ENCODE data around the gene C10orf88. TPM values are rescaled to one million over a fixed set of nuclear protein-coding genes. Genes with fewer than 3 reads are reported as not detected.

C10orf88 gene
- polyA plus RNA-seq, 3 donors = 2.2 to 2.9 (median 2.7) TPM

DNA sequence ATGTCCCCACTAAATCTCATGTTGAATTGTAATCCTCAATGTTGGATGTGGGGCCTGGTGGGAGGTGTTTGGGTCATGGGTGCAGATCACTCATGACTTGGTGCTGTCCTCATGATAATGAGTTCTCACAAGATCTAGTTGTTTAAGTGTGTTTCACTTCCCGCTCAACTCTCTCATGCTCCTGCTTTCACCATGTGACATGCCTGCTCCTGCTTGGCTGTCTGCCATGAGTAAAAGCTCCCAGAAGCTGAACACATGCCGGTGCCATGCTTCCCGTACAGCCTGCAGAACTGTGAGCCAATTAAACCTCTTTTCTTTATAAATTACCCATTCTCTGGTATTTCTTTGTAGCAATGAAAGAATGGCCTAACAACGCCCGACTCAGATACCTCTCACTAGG is 20.0 kb upstream of the C10orf88 start:
- Histone ChIP-seq H3K36me3 (replicated peaks in 1 of 2; ENCODE audit: control insufficient read depth in 1 of 2, insufficient read depth in 2 of 2, low read length in 2 of 2) (no peaks in the 10 kb centered on the region), H3K4me2 (replicated peaks; ENCODE audit: extremely low read depth, low read length, poor library complexity, severe bottlenecking) (no peak overlapping the region), H4K20me1 (ENCODE audit: insufficient read depth, low read length) (no peaks in the 10 kb centered on the region), H3K4me1 (ENCODE audit: control insufficient read depth in 1 of 2, insufficient read depth in 2 of 2, low read length in 2 of 2) (no peaks in the 10 kb centered on the region), H3K79me2 (ENCODE audit: insufficient read depth, low read length) (no peaks in the 10 kb centered on the region), H2AFZ (ENCODE audit: insufficient read depth, low read depth, low read length, poor library complexity, severe bottlenecking) (no peak overlapping the region), H3K27ac (ENCODE audit: low read depth in 1 of 2, low read length in 2 of 2) (no peak overlapping the region), H3K9me3 (replicated peaks in 1 of 2; ENCODE audit: control insufficient read depth in 1 of 2, insufficient read depth in 1 of 2, low read length in 2 of 2) (no peaks in the 10 kb centered on the region), H3K4me3 (replicated peaks in 1 of 3; ENCODE audit: low read depth in 2 of 3, low read length in 3 of 3) (no peak overlapping the region), H3K9ac (ENCODE audit: insufficient read depth, low read length, poor library complexity, severe bottlenecking) (no peak overlapping the region), H3K27me3 (ENCODE audit: control insufficient read depth in 2 of 2, insufficient read depth in 2 of 2, low read length in 2 of 2) (peaks cover 3 to 6% of the 10 kb centered on the region in 2 donors)
- DNase-seq = no peak
- Mint-ChIP-seq H3K27me3 (ENCODE audit: low read depth in 3 of 3) (peaks cover 1 to 14% (median 6%) of the 10 kb centered on the region in 3 donors), H3K27ac (no peak overlapping the region), H3K4me3 (no peak overlapping the region), H3K4me1 (peaks cover 6% of the 10 kb centered on the region), H3K36me3 (no peaks in the 10 kb centered on the region), H3K9me3 (peaks cover 0 to 4% (median 0%) of the 10 kb centered on the region in 7 donors)
- WGBS (ENCODE audit: insufficient coverage) = 88% methylated on average over 1 of the region's 5 CpGs
- TF ChIP-seq, protein P1, sequence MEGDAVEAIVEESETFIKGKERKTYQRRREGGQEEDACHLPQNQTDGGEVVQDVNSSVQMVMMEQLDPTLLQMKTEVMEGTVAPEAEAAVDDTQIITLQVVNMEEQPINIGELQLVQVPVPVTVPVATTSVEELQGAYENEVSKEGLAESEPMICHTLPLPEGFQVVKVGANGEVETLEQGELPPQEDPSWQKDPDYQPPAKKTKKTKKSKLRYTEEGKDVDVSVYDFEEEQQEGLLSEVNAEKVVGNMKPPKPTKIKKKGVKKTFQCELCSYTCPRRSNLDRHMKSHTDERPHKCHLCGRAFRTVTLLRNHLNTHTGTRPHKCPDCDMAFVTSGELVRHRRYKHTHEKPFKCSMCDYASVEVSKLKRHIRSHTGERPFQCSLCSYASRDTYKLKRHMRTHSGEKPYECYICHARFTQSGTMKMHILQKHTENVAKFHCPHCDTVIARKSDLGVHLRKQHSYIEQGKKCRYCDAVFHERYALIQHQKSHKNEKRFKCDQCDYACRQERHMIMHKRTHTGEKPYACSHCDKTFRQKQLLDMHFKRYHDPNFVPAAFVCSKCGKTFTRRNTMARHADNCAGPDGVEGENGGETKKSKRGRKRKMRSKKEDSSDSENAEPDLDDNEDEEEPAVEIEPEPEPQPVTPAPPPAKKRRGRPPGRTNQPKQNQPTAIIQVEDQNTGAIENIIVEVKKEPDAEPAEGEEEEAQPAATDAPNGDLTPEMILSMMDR (IDR thresholded peaks at IDR 0.05) = no peak
- intact Hi-C loops (cut with micrococcal nuclease) = no loop called here

DNA sequence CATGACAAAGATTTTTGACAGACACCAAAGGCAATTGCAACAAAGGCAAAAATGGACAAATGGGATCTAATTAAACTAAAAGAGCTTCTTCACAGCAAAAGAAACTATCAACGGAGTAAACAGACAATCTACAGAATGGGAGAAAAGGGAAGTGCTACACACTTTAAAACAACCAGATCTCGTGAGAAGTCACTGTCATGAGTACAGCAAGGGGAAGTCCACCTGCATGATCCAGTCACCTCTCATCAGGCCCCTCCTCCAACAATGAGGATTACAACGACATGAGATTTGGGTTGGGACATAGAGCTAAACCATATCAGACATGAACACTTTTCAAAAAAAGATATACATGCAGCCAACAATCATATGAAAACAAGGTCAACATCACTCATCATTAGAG is 14.7 kb upstream of the C10orf88 start:
- no peak overlapping the region for H3K27ac ChIP-seq (ENCODE audit: low read depth in 1 of 2, low read length in 2 of 2)
- H3K27me3 Mint-ChIP-seq (ENCODE audit: low read depth in 3 of 3) = peaks cover 1 to 18% (median 3%) of the 10 kb centered on the region in 3 donors

More for the DNA sequence above, 14.7 kb upstream of the C10orf88 start:
- no peaks in the 10 kb centered on the region for H3K36me3 ChIP-seq (replicated peaks in 1 of 2; ENCODE audit: control insufficient read depth in 1 of 2, insufficient read depth in 2 of 2, low read length in 2 of 2)
- no peaks in the 10 kb centered on the region for H3K36me3 Mint-ChIP-seq
- H4K20me1 ChIP-seq (ENCODE audit: insufficient read depth, low read length) = no peaks in the 10 kb centered on the region
- H3K4me3 ChIP-seq (replicated peaks in 1 of 3; ENCODE audit: low read depth in 2 of 3, low read length in 3 of 3) = no peak overlapping the region
- H2AFZ ChIP-seq (ENCODE audit: insufficient read depth, low read depth, low read length, poor library complexity, severe bottlenecking) = no peak overlapping the region
- H3K4me3 Mint-ChIP-seq = no peak overlapping the region
- H3K9me3 ChIP-seq (replicated peaks in 1 of 2; ENCODE audit: control insufficient read depth in 1 of 2, insufficient read depth in 1 of 2, low read length in 2 of 2) = peaks cover 11 to 14% of the 10 kb centered on the region in 2 donors
- no CpG with 5 or more reads among the region's 3 CpGs for WGBS (ENCODE audit: insufficient coverage)
- H3K4me2 ChIP-seq (replicated peaks; ENCODE audit: extremely low read depth, low read length, poor library complexity, severe bottlenecking) = no peak overlapping the region
- DNase-seq = peak in 1 of 3 donors; percentile 33
- no peak overlapping the region for H3K9ac ChIP-seq (ENCODE audit: insufficient read depth, low read length, poor library complexity, severe bottlenecking)
- H3K9me3 Mint-ChIP-seq = peaks cover 11 to 35% (median 23%) of the 10 kb centered on the region in 7 donors
- no peaks in the 10 kb centered on the region for H3K4me1 ChIP-seq (ENCODE audit: control insufficient read depth in 1 of 2, insufficient read depth in 2 of 2, low read length in 2 of 2)
- TF ChIP-seq, protein P1 (IDR thresholded peaks at IDR 0.05) = no peak
- H3K27me3 ChIP-seq (ENCODE audit: control insufficient read depth in 2 of 2, insufficient read depth in 2 of 2, low read length in 2 of 2) = no peaks in the 10 kb centered on the region
- H3K4me1 Mint-ChIP-seq = peaks cover 1% of the 10 kb centered on the region
- no peaks in the 10 kb centered on the region for H3K79me2 ChIP-seq (ENCODE audit: insufficient read depth, low read length)
- intact Hi-C loops (cut with micrococcal nuclease) = no loop called here
- no peak overlapping the region for H3K27ac Mint-ChIP-seq
